OCI-LY7 (cell line): ENCODE data around the gene RUVBL2. TPM values are rescaled to one million over a fixed set of nuclear protein-coding genes. Genes with fewer than 3 reads are reported as not detected.

Source experiments
- BruUV-seq: library from RNA; stranded (reverse); fragments of 400-500 nt; replicated peaks from 2 replicates; lab custom pipeline; 2021; lab: Mats Ljungman, UMichigan
- CTCF ChIA-PET: fragments of 300-600 bp; sonication (Branson Sonifier 250); formaldehyde crosslinking; loops from one replicate; lab custom pipeline; 2022; ENCODE audit warnings: antibody characterized with exemption; ENCODE audit not compliant: unreplicated experiment; lab: Charles Lee
- POLR2A ChIA-PET: fragments of 300-600 bp; sonication (Branson Sonifier 250); formaldehyde crosslinking; loops from one replicate; lab custom pipeline; 2022; ENCODE audit warnings: antibody characterized with exemption; lab: Charles Lee
- DNase-seq: peaks from one replicate; pipeline ENCODE4 v3.0.0-alpha.2; 2015; ENCODE audit warnings: low spot score
- H2AFZ ChIP-seq: fragments of 200-600 bp; sonication (generic), shearing (Covaris generic); 2 replicates; pipeline ENCODE4 v1.6.1; 2014; ENCODE audit warnings: mild to moderate bottlenecking, antibody characterized with exemption, low read length, moderate library complexity
- H3K27ac ChIP-seq: fragments of 200-600 bp; sonication (generic); 2 replicates; pipeline ENCODE4 v1.5.1; 2014; ENCODE audit warnings: mixed run types, low read depth, mild to moderate bottlenecking, moderate library complexity, low read length, inconsistent platforms; ENCODE audit not compliant: poor library complexity, severe bottlenecking
- H3K36me3 ChIP-seq: fragments of 200-600 bp; sonication (generic); 2 replicates; pipeline ENCODE4 v1.6.1; 2014; ENCODE audit warnings: mild to moderate bottlenecking, antibody characterized with exemption, low read length, moderate library complexity, mixed read lengths; ENCODE audit not compliant: insufficient read depth
- H3K4me1 ChIP-seq: fragments of 200-600 bp; sonication (generic); 2 replicates; pipeline ENCODE4 v1.5.1; 2014; ENCODE audit warnings: mild to moderate bottlenecking, low read length; ENCODE audit not compliant: insufficient read depth, poor library complexity, severe bottlenecking
- H3K4me2 ChIP-seq: fragments of 200-600 bp; sonication (generic); 2 replicates; pipeline ENCODE4 v1.6.1; 2014; ENCODE audit warnings: mild to moderate bottlenecking, low read length
- H3K4me3 ChIP-seq: fragments of 200-600 bp; sonication (generic); 2 replicates; pipeline ENCODE4 v1.5.1; 2014; ENCODE audit warnings: mild to moderate bottlenecking, low read depth, low read length; ENCODE audit not compliant: poor library complexity, severe bottlenecking
- H3K79me2 ChIP-seq: fragments of 200-600 bp; sonication (generic); 2 replicates; pipeline ENCODE4 v1.6.1; 2016; ENCODE audit warnings: low read depth, mild to moderate bottlenecking, low read length, moderate library complexity, mixed read lengths; ENCODE audit not compliant: insufficient read depth
- H3K9me2 ChIP-seq: fragments of 200-600 bp; sonication (generic); 2 replicates; pipeline ENCODE4 v1.6.1; 2016; ENCODE audit warnings: mild to moderate bottlenecking, low read length, mixed read lengths; ENCODE audit not compliant: insufficient read depth
- H3K9me3 ChIP-seq: fragments of 200-600 bp; sonication (generic); 2 replicates; pipeline ENCODE4 v1.6.1; 2014; ENCODE audit warnings: mild to moderate bottlenecking, mixed run types, low read length, mixed read lengths
- H4K20me1 ChIP-seq: fragments of 200-600 bp; sonication (generic); 2 replicates; pipeline ENCODE4 v1.6.1; 2014; ENCODE audit warnings: mild to moderate bottlenecking, antibody characterized with exemption, low read length, moderate library complexity, mixed read lengths; ENCODE audit not compliant: insufficient read depth
- EZH2phosphoT487 ChIP-seq: fragments of 200-600 bp; sonication (generic); IDR thresholded peaks from 2 replicates; pipeline ENCODE4 v1.6.1; 2018; ENCODE audit warnings: low read depth, borderline replicate concordance, mild to moderate bottlenecking, mixed run types, antibody characterized with exemption, low read length, moderate library complexity, mixed read lengths
- intact Hi-C: fragments of 100-400 bp; cut with micrococcal nuclease; formaldehyde crosslinking; loops from one replicate; pipeline ENCODE4 v1.10.0; 2022; ENCODE audit not compliant: unreplicated experiment
- total RNA-seq, 2 experiments: library from RNA; depleted of rRNA in 1 of 2; stranded (reverse); fragments of >200 nt in 1 of 2; shearing (Covaris generic) in 1 of 2; gene quantifications; 2 replicates each; pipeline ENCODE4 v1.2.3, GENCODE V29; 2014 to 2022
- TF ChIP-seq, protein P1 (sequence below): fragments of 200-600 bp; sonication (generic); conservative IDR thresholded peaks from 2 replicates; pipeline ENCODE4 v1.5.1; 2014; ENCODE audit warnings: mild to moderate bottlenecking, antibody characterized with exemption, low read length, moderate library complexity, mixed read lengths

Gene RUVBL2
- total RNA-seq, 2 experiments from 2014 or later, result 125 to 265 TPM

DNA sequence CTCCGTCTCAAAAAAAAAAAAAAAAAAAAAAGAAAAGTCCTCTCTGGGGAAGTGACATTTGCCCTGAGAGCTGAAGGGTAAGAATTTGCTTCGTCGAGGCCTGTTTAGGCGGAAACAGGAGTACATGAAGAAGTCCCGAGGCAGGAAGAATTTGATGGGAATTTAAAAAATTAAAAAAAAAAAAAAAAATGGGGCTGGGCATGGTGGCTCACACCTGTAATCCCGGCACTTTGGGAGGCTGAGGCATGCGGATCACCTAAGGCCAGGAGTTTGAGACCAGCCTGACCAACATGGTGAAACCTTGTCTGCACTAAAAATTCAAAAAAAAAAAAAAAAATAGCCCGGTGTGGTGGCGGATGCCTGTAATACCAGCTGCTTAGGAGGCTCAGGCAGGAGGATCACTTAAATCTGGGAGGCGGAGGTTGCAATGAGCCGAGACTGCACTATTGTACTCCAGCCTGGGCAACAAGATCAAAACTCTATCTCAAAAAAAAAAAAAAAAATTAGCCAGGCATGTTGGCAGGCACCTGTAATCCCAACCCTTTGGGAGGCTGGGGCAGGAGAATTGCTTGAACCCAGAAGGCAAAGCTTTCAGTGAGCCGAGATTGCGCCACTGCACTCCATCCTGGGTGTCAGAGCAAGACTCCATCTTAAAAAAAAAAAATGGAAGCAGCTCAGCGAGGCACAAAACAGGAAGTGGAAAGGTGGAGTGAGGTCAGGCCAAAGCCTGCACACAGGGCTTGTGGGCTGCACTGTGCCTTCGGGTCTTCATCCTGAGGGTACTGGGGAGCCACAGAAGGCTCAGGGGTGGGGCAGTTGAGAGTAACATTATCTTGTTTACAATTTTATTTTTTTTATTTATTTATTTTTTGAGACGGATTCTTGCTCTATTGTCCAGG lies 34.1 kb upstream of the RUVBL2 start:
- CTCF ChIA-PET, result no interaction called here

GRCh38 chr19:48961051-48961649 lies 32.5 kb upstream of the RUVBL2 start:
- ChIA-PET CTCF (no interaction called here), POLR2A (interaction anchor here (0.6 kb wide), 1 partner anchor 77 kb away, joined by 10 read pairs; no protein-coding TSS in a partner anchor)
- Histone ChIP-seq H3K36me3 (peaks cover 15% of the 10 kb centered on the region), H3K9me3 (no peaks in the 10 kb centered on the region), H2AFZ (no peak overlapping the region), H3K4me2 (no peak overlapping the region), H3K4me1 (peaks cover 32% of the 10 kb centered on the region), H4K20me1 (no peaks in the 10 kb centered on the region), H3K9me2 (no peaks in the 10 kb centered on the region), H3K79me2 (peaks cover 9% of the 10 kb centered on the region; the same call in 1 of the 2 replicates), H3K4me3 (no peak overlapping the region), H3K27ac (no peak overlapping the region)
- TF ChIP-seq EZH2phosphoT487, result no peak
- TF ChIP-seq, protein P1, sequence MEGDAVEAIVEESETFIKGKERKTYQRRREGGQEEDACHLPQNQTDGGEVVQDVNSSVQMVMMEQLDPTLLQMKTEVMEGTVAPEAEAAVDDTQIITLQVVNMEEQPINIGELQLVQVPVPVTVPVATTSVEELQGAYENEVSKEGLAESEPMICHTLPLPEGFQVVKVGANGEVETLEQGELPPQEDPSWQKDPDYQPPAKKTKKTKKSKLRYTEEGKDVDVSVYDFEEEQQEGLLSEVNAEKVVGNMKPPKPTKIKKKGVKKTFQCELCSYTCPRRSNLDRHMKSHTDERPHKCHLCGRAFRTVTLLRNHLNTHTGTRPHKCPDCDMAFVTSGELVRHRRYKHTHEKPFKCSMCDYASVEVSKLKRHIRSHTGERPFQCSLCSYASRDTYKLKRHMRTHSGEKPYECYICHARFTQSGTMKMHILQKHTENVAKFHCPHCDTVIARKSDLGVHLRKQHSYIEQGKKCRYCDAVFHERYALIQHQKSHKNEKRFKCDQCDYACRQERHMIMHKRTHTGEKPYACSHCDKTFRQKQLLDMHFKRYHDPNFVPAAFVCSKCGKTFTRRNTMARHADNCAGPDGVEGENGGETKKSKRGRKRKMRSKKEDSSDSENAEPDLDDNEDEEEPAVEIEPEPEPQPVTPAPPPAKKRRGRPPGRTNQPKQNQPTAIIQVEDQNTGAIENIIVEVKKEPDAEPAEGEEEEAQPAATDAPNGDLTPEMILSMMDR, result no peak
- BruUV-seq, result no TSS peak
- DNase-seq, result no peak
- intact Hi-C loops, result no loop called here

More for the DNA sequence above, 34.1 kb upstream of the RUVBL2 start:
- peaks cover 16% of the 10 kb centered on the region; the same call in 1 of the 2 replicates for H3K36me3 ChIP-seq
- no peaks in the 10 kb centered on the region for H3K9me3 ChIP-seq
- no peak overlapping the region for H3K4me2 ChIP-seq
- no peak for DNase-seq
- H3K9me2 ChIP-seq, result no peaks in the 10 kb centered on the region
- TF ChIP-seq, protein P1, result no peak
- no peak for TF ChIP-seq EZH2phosphoT487
- H3K27ac ChIP-seq, result no peak overlapping the region
- peaks cover 40% of the 10 kb centered on the region for H3K4me1 ChIP-seq
- no TSS peak for BruUV-seq
- H4K20me1 ChIP-seq, result no peaks in the 10 kb centered on the region
- intact Hi-C loops, result no loop called here
- no peak overlapping the region for H3K4me3 ChIP-seq
- POLR2A ChIA-PET, result interaction anchor here (0.6 to 0.7 kb wide), 2 partner anchors 25 to 79 kb away, joined by 4 to 5 read pairs; no protein-coding TSS in a partner anchor
- no peak overlapping the region for H2AFZ ChIP-seq
- H3K79me2 ChIP-seq, result peaks cover 17% of the 10 kb centered on the region; the same call in 1 of the 2 replicates
